H9 (cell line): ENCODE results near the gene NCOR2. TPM values are rescaled to one million over a fixed set of nuclear protein-coding genes. Genes with fewer than 3 reads are reported as not detected.

ENCODE experiments used
- DNase-seq: peaks from one replicate; pipeline ENCODE4 v3.0.0-alpha.2; 2017
- H2AFZ ChIP-seq: one replicate; pipeline ENCODE4 v1.6.1; 2013; ENCODE audit warnings: mild to moderate bottlenecking, low read length, control low read depth, moderate library complexity
- H2AK5ac ChIP-seq: 2 replicates; pipeline ENCODE4 v1.6.1; 2013; ENCODE audit warnings: low read length, control low read depth, mixed read lengths; ENCODE audit not compliant: insufficient read length
- H2BK120ac ChIP-seq: one replicate; pipeline ENCODE4 v1.6.1; 2013; ENCODE audit warnings: low read depth, mild to moderate bottlenecking, low read length, control low read depth, inconsistent platforms; ENCODE audit not compliant: poor library complexity, severe bottlenecking
- H2BK12ac ChIP-seq: 2 replicates; pipeline ENCODE4 v1.6.1; 2013; ENCODE audit warnings: low read length, control low read depth, mixed read lengths, low read depth; ENCODE audit not compliant: insufficient read length
- H2BK15ac ChIP-seq: 2 replicates; pipeline ENCODE4 v1.6.1; 2013; ENCODE audit warnings: low read depth, low read length, control low read depth
- H2BK20ac ChIP-seq: one replicate; pipeline ENCODE4 v1.6.1; 2013; ENCODE audit warnings: low read depth, mild to moderate bottlenecking, low read length, control low read depth, inconsistent platforms; ENCODE audit not compliant: poor library complexity, severe bottlenecking
- H2BK5ac ChIP-seq: 2 replicates; pipeline ENCODE4 v1.6.1; 2013; ENCODE audit warnings: low read length, control low read depth, mixed read lengths; ENCODE audit not compliant: insufficient read length
- H3K14ac ChIP-seq: 2 replicates; pipeline ENCODE4 v1.6.1; 2013; ENCODE audit warnings: low read length, control low read depth; ENCODE audit not compliant: insufficient read depth
- H3K18ac ChIP-seq: 2 replicates; pipeline ENCODE4 v1.6.1; 2013; ENCODE audit warnings: low read depth, mild to moderate bottlenecking, mixed read lengths, low read length, control low read depth; ENCODE audit not compliant: insufficient read length
- H3K23ac ChIP-seq: 2 replicates; pipeline ENCODE4 v1.6.1; 2013; ENCODE audit warnings: low read length, control low read depth, mixed read lengths, low read depth; ENCODE audit not compliant: insufficient read length
- H3K23me2 ChIP-seq: 2 replicates; pipeline ENCODE4 v1.6.1; 2013; ENCODE audit warnings: low read depth, mild to moderate bottlenecking, mixed read lengths, low read length, control low read depth; ENCODE audit not compliant: insufficient read length, poor library complexity, severe bottlenecking
- H3K27ac ChIP-seq: 2 replicates; pipeline ENCODE4 v1.5.1; 2013; ENCODE audit warnings: low read length, control low read depth, mixed read lengths, low read depth; ENCODE audit not compliant: insufficient read length
- H3K27me3 ChIP-seq: 2 replicates; pipeline ENCODE4 v1.6.1; 2013; ENCODE audit warnings: low read length, control low read depth, inconsistent platforms; ENCODE audit not compliant: insufficient read depth
- H3K4ac ChIP-seq: 2 replicates; pipeline ENCODE4 v1.6.1; 2013; ENCODE audit warnings: low read depth, mild to moderate bottlenecking, control low read depth, inconsistent platforms, low read length, moderate library complexity
- H3K4me1 ChIP-seq: 2 replicates; pipeline ENCODE4 v1.6.1; 2013; ENCODE audit warnings: low read length, control low read depth, inconsistent platforms; ENCODE audit not compliant: insufficient read depth
- H3K4me2 ChIP-seq: 2 replicates; pipeline ENCODE4 v1.6.1; 2013; ENCODE audit warnings: low read length, control low read depth, mixed read lengths; ENCODE audit not compliant: insufficient read length, insufficient read depth
- H3K56ac ChIP-seq: 2 replicates; pipeline ENCODE4 v1.6.1; 2013; ENCODE audit warnings: low read depth, mild to moderate bottlenecking, mixed read lengths, low read length, control low read depth; ENCODE audit not compliant: insufficient read length
- H3K79me1 ChIP-seq: 2 replicates; pipeline ENCODE4 v1.6.1; 2013; ENCODE audit warnings: low read depth, mild to moderate bottlenecking, moderate library complexity, low read length, control low read depth, inconsistent platforms; ENCODE audit not compliant: insufficient read depth, poor library complexity, severe bottlenecking
- H3K79me2 ChIP-seq: 2 replicates; pipeline ENCODE4 v1.6.1; 2013; ENCODE audit warnings: low read length, control low read depth, inconsistent platforms; ENCODE audit not compliant: insufficient read depth
- H3K9ac ChIP-seq: 2 replicates; pipeline ENCODE4 v1.6.1; 2013; ENCODE audit warnings: low read length, control low read depth, mixed read lengths; ENCODE audit not compliant: insufficient read length; ENCODE audit errors: extremely low read depth
- H3K9me3 ChIP-seq: one replicate; pipeline ENCODE4 v1.6.1; 2013; ENCODE audit warnings: low read depth, low read length, inconsistent platforms; ENCODE audit not compliant: control insufficient read depth
- H3T11ph ChIP-seq: one replicate; pipeline ENCODE4 v1.6.1; 2013; ENCODE audit warnings: mild to moderate bottlenecking, low read length, control low read depth, inconsistent platforms
- H4K20me1 ChIP-seq: one replicate; pipeline ENCODE4 v1.6.1; 2013; ENCODE audit not compliant: control insufficient read depth, insufficient read length, insufficient read depth
- H4K5ac ChIP-seq: 2 replicates; pipeline ENCODE4 v1.6.1; 2013; ENCODE audit warnings: low read depth, mild to moderate bottlenecking, mixed read lengths, low read length, control low read depth; ENCODE audit not compliant: insufficient read length
- H4K8ac ChIP-seq: replicated peaks from 2 replicates; pipeline ENCODE4 v1.6.1; 2013; ENCODE audit warnings: low read length, control low read depth, mixed read lengths, low read depth; ENCODE audit not compliant: insufficient read length
- H4K91ac ChIP-seq: 2 replicates; pipeline ENCODE4 v1.6.1; 2013; ENCODE audit warnings: low read depth, mild to moderate bottlenecking, moderate library complexity, mixed read lengths, low read length, control low read depth; ENCODE audit not compliant: insufficient read length
- H3K27ac Mint-ChIP-seq, 3 experiments: 2 replicates in 2 of 3; 3 replicates in 1 of 3; pipeline ENCODE4 v1.8.0; 2020 to 2021; ENCODE audit warnings: mixed read lengths in 3 of 3, mild to moderate bottlenecking in 1 of 3, moderate library complexity in 1 of 3
- H3K27me3 Mint-ChIP-seq: 2 replicates; pipeline ENCODE4 v1.8.0; 2021; ENCODE audit warnings: low read depth, mild to moderate bottlenecking, moderate library complexity, mixed read lengths
- H3K36me3 Mint-ChIP-seq, 3 experiments: 2 replicates in 2 of 3; 3 replicates in 1 of 3; pipeline ENCODE4 v1.8.0; 2020 to 2021; ENCODE audit warnings: low read depth in 3 of 3, mixed read lengths in 3 of 3; ENCODE audit not compliant: insufficient read depth in 1 of 3
- H3K4me1 Mint-ChIP-seq, 2 experiments: 2 replicates each; pipeline ENCODE4 v1.8.0; 2020; ENCODE audit warnings: mixed read lengths in 2 of 2
- H3K4me3 Mint-ChIP-seq, 2 experiments: 2 replicates in 1 of 2; 3 replicates in 1 of 2; pipeline ENCODE4 v1.8.0; 2020 to 2021; ENCODE audit warnings: mild to moderate bottlenecking in 2 of 2, mixed read lengths in 2 of 2, moderate library complexity in 1 of 2
- H3K9me3 Mint-ChIP-seq, 2 experiments: 2 replicates in 1 of 2; 3 replicates in 1 of 2; pipeline ENCODE4 v1.8.0; 2020; ENCODE audit warnings: mild to moderate bottlenecking in 2 of 2, mixed read lengths in 2 of 2, moderate library complexity in 1 of 2
- WGBS: extraction: QIAGEN DNeasy Blood & Tissue Kit; methylation state at CpG from one replicate; pipeline ENCODE4 v1.1.7; 2013; ENCODE audit warnings: missing lambda C conversion rate, low lambda C conversion rate, mixed read lengths; ENCODE audit not compliant: insufficient read length; ENCODE audit errors: extremely low coverage; 5-methylcytosine and 5-hydroxymethylcytosine counted together
- total RNA-seq: library from RNA; stranded (reverse); gene quantifications from 2 replicates; pipeline ENCODE4 v1.2.1, GENCODE V29; 2021
- TF ChIP-seq, protein P1 (sequence below): fragments of 200-600 bp; sonication (generic); conservative IDR thresholded peaks from 3 replicates; pipeline ENCODE4 v1.8.0; 2021; ENCODE audit warnings: antibody characterized with exemption, mild to moderate bottlenecking

The NCOR2 gene
- total RNA-seq, 1 experiment from 2014 or later, result 226 TPM

DNA sequence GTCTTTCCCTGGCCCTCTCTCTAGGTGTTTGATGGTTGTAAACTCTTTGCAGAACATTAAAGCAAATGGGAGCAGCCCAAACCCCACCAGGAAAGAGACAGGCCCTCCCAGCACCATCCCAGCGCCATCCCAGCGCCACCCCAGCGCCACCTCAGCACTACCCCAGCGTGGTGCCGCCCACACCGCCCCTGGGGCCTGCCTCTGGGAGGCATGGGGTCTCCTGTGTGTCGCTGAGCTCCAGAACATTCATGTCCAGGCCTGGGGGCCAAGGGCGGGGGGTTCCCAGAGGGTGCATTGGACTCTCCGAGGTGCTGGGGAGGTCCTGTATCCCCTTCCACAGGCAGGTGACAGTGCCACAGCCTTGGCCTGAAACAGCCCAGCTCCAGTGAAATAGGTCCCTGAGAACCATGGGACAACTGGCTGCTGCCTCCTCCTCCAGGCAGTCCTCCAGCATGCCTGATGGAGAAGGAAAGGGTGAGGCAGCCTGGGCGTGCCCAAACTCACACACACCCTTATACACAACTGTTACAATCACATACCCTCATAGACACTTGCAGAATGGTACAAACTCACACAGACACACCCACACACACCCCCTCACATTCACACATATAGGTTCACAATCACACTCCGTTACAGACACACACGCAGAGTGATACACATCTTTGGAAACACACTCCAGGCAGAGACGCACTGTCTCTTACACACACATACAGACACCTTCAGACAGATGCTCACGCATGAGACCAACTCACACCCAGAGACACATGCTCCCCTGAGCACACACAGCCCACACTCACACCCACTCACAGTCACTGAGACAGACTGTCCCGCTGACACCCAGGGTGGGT is 44.4 kb upstream of the NCOR2 start:
- no peak overlapping the region for H3T11ph ChIP-seq

More for the DNA sequence above, 44.4 kb upstream of the NCOR2 start:
- no peaks in the 10 kb centered on the region; a peak in 2 of 5 replicates for H3K9me3 Mint-ChIP-seq
- Histone ChIP-seq H2BK5ac (no peak overlapping the region), H4K91ac (no peak overlapping the region), H3K23ac (no peak overlapping the region), H2BK120ac (no peak overlapping the region), H3K4me2 (no peak overlapping the region), H3K4me1 (peaks cover 2% of the 10 kb centered on the region; the same call in 1 of the 2 replicates), H3K23me2 (no peaks in the 10 kb centered on the region), H3K9me3 (no peaks in the 10 kb centered on the region), H3K27ac (no peak overlapping the region), H4K5ac (no peak overlapping the region), H2BK15ac (no peak overlapping the region), H3K27me3 (no peaks in the 10 kb centered on the region), H2BK12ac (no peak overlapping the region), H2AFZ (no peak overlapping the region), H2BK20ac (no peak overlapping the region), H3K18ac (no peak overlapping the region), H3K56ac (no peak overlapping the region), H3K79me2 (no peaks in the 10 kb centered on the region), H3K79me1 (no peaks in the 10 kb centered on the region), H3K9ac (no peak overlapping the region), H3K14ac (no peak overlapping the region), H3K4ac (no peak overlapping the region), H2AK5ac (no peak overlapping the region), H4K8ac (no peak overlapping the region), H4K20me1 (peaks cover 2% of the 10 kb centered on the region)
- TF ChIP-seq, protein P1, sequence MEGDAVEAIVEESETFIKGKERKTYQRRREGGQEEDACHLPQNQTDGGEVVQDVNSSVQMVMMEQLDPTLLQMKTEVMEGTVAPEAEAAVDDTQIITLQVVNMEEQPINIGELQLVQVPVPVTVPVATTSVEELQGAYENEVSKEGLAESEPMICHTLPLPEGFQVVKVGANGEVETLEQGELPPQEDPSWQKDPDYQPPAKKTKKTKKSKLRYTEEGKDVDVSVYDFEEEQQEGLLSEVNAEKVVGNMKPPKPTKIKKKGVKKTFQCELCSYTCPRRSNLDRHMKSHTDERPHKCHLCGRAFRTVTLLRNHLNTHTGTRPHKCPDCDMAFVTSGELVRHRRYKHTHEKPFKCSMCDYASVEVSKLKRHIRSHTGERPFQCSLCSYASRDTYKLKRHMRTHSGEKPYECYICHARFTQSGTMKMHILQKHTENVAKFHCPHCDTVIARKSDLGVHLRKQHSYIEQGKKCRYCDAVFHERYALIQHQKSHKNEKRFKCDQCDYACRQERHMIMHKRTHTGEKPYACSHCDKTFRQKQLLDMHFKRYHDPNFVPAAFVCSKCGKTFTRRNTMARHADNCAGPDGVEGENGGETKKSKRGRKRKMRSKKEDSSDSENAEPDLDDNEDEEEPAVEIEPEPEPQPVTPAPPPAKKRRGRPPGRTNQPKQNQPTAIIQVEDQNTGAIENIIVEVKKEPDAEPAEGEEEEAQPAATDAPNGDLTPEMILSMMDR, result no peak
- DNase-seq, result no peak
- H3K36me3 Mint-ChIP-seq, result peaks cover 0 to 3% (median 0%) of the 10 kb centered on the region in 3 experiments; a peak in 1 of 7 replicates
- no CpG with 5 or more reads among the region's 15 CpGs for WGBS
- peaks cover 8% of the 10 kb centered on the region for H3K27me3 Mint-ChIP-seq
- H3K27ac Mint-ChIP-seq, result no peak overlapping the region
- H3K4me3 Mint-ChIP-seq, result no peak overlapping the region; a peak in 1 of 5 replicates
- H3K4me1 Mint-ChIP-seq, result peaks cover 9 to 12% of the 10 kb centered on the region in 2 experiments; a peak in 3 of 4 replicates
